GM12878 (cell line): Measurements from ENCODE around the gene ESRRB.

Experiments used
- GATAD2B ChIP-seq: fragments of 450-650 bp; conservative IDR thresholded peaks from 2 replicates; pipeline ENCODE4 v1.6.1; 2017; ENCODE audit warnings: low read depth, mild to moderate bottlenecking, moderate library complexity
- MEF2A ChIP-seq: IDR thresholded peaks from 2 replicates; pipeline ENCODE4 v1.6.1; 2011; ENCODE audit warnings: low read depth, mild to moderate bottlenecking, low read length, moderate library complexity; ENCODE audit not compliant: insufficient read depth
- MYC ChIP-seq: IDR thresholded peaks from 2 replicates; pipeline ENCODE4 v1.6.1; 2011; ENCODE audit warnings: mild to moderate bottlenecking, low read length, moderate library complexity, inconsistent platforms; ENCODE audit not compliant: insufficient read depth, insufficient replicate concordance, insufficient read length, severe bottlenecking
- POLR2A ChIP-seq: IDR thresholded peaks from 2 replicates; pipeline ENCODE4 v1.6.1; 2011; ENCODE audit warnings: low read depth, mild to moderate bottlenecking, low read length
- SMC3 ChIP-seq: IDR thresholded peaks from 2 replicates; pipeline ENCODE4 v1.6.1; 2011; ENCODE audit warnings: low read length, improper control_type of control experiment, borderline replicate concordance
- ZNF274 ChIP-seq: IDR thresholded peaks from one replicate; pipeline ENCODE4 v1.8.0; 2011; ENCODE audit not compliant: insufficient read length, insufficient read depth
- TF ChIP-seq, protein P1 (sequence below): IDR thresholded peaks from 2 replicates; pipeline ENCODE4 v1.6.1; 2011; ENCODE audit warnings: borderline replicate concordance, low read depth, mild to moderate bottlenecking, moderate library complexity, mixed read lengths, low read length; ENCODE audit not compliant: insufficient read depth; ENCODE audit errors: extremely low read length
- TF ChIP-seq, protein P2 (sequence below): fragments of 450-650 bp; IDR thresholded peaks from 2 replicates; pipeline ENCODE4 v1.6.1; 2018; ENCODE audit warnings: borderline replicate concordance, mild to moderate bottlenecking; ENCODE audit not compliant: partially characterized antibody

DNA sequence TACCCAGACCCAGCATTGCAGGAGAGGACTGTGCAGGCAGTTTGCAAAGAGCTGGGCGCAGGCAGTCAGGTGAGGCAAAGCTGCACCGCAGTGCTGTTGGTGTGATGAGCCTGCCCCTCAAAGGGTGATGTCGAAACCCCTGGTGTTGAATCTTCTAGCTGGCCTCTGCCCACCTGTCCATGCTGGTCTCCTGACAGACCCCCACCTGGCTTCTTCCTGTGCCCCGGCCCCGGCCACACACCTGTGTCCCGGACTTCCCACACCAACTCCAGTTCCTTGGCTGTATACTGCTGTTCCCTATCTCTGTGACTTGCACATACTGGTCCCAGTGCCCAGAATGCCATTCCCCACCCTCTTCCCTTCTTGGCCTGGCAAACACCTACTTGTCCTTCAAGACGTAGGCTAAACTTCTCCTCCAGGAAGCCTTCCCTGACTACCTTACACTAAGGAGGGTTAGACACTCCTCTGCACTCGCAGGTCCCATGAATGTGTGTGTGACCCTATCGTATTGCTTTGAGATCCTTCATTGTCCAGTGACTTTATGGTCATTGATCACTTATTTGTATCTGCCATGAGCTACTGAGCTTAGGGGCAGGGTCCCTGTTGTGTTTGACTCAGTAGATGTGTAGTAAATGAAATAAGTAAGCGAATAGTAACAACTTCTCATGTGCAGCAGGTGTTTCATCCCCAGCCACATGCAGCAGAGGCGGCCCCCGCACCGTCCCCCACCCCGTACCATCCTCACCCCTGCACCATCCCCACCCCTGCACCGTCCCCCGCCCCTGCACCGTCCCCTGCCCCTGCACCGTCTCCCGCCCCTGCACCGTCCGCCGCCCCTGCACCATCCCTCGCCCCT, 37.4 kb downstream of the ESRRB start:
- TF ChIP-seq, protein P1, sequence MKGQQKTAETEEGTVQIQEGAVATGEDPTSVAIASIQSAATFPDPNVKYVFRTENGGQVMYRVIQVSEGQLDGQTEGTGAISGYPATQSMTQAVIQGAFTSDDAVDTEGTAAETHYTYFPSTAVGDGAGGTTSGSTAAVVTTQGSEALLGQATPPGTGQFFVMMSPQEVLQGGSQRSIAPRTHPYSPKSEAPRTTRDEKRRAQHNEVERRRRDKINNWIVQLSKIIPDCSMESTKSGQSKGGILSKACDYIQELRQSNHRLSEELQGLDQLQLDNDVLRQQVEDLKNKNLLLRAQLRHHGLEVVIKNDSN, result no peak
- TF ChIP-seq ZNF274 (no peak), GATAD2B (no peak), POLR2A (no peak), MYC (no peak), MEF2A (no peak), SMC3 (no peak)
- TF ChIP-seq, protein P2, sequence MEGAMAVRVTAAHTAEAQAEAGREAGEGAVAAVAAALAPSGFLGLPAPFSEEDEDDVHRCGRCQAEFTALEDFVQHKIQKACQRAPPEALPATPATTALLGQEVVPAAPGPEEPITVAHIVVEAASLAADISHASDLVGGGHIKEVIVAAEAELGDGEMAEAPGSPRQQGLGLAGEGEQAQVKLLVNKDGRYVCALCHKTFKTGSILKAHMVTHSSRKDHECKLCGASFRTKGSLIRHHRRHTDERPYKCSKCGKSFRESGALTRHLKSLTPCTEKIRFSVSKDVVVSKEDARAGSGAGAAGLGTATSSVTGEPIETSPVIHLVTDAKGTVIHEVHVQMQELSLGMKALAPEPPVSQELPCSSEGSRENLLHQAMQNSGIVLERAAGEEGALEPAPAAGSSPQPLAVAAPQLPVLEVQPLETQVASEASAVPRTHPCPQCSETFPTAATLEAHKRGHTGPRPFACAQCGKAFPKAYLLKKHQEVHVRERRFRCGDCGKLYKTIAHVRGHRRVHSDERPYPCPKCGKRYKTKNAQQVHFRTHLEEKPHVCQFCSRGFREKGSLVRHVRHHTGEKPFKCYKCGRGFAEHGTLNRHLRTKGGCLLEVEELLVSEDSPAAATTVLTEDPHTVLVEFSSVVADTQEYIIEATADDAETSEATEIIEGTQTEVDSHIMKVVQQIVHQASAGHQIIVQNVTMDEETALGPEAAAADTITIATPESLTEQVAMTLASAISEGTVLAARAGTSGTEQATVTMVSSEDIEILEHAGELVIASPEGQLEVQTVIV, result no peak
